ENCODE data around the gene ANXA9. TPM values are rescaled to one million over a fixed set of nuclear protein-coding genes. Genes with fewer than 3 reads are reported as not detected.

The ANXA9 gene
- total RNA-seq, 1 donor from 2014 or later: not detected

GRCh38 chr1:150997949-150998348 lies 15.9 kb downstream of the ANXA9 start:
- Mint-ChIP-seq H3K9me3 (ENCODE audit: unreplicated experiment) (peaks cover 2% of the 10 kb centered on the region), H3K36me3 (ENCODE audit: low read depth, unreplicated experiment) (peaks cover 11% of the 10 kb centered on the region), H3K27me3 (ENCODE audit: low read depth, unreplicated experiment) (no peaks in the 10 kb centered on the region), H3K4me3 (ENCODE audit: unreplicated experiment) (no peak overlapping the region), H3K27ac (ENCODE audit: unreplicated experiment) (no peak overlapping the region), H3K4me1 (ENCODE audit: low read depth, unreplicated experiment) (peaks cover 35% of the 10 kb centered on the region)
- Histone ChIP-seq H3K36me3 (ENCODE audit: insufficient read depth, low read length) (no peaks in the 10 kb centered on the region), H3K27me3 (ENCODE audit: insufficient read depth, low read length) (no peaks in the 10 kb centered on the region), H3K27ac (ENCODE audit: low read depth, low read length) (no peak overlapping the region), H3K4me1 (ENCODE audit: insufficient read depth, low read length) (peaks cover 27% of the 10 kb centered on the region), H3K9me3 (ENCODE audit: insufficient read depth, low read depth, low read length) (no peaks in the 10 kb centered on the region), H2AFZ (ENCODE audit: low read depth, low read length) (no peak overlapping the region), H3K9ac (ENCODE audit: low read length) (no peak overlapping the region), H4K20me1 (ENCODE audit: insufficient read depth, low read length) (no peaks in the 10 kb centered on the region), H3K79me2 (ENCODE audit: insufficient read depth, low read length) (no peaks in the 10 kb centered on the region), H3K4me2 (ENCODE audit: low read length) (no peak overlapping the region), H3K4me3 (ENCODE audit: insufficient read depth, low read depth, low read length) (no peak overlapping the region)
- no peak for TF ChIP-seq EZH2 (IDR thresholded peaks at IDR 0.05; ENCODE audit: insufficient read depth, low read length)
- TF ChIP-seq, protein P1, sequence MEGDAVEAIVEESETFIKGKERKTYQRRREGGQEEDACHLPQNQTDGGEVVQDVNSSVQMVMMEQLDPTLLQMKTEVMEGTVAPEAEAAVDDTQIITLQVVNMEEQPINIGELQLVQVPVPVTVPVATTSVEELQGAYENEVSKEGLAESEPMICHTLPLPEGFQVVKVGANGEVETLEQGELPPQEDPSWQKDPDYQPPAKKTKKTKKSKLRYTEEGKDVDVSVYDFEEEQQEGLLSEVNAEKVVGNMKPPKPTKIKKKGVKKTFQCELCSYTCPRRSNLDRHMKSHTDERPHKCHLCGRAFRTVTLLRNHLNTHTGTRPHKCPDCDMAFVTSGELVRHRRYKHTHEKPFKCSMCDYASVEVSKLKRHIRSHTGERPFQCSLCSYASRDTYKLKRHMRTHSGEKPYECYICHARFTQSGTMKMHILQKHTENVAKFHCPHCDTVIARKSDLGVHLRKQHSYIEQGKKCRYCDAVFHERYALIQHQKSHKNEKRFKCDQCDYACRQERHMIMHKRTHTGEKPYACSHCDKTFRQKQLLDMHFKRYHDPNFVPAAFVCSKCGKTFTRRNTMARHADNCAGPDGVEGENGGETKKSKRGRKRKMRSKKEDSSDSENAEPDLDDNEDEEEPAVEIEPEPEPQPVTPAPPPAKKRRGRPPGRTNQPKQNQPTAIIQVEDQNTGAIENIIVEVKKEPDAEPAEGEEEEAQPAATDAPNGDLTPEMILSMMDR (IDR thresholded peaks at IDR 0.05; ENCODE audit: insufficient read depth, low read depth, low read length): no peak
- DNase-seq (ENCODE audit: low read depth) (no peak), FAIRE-seq (no peak)

GRCh38 chr1:150999051-150999674 lies 17.1 kb downstream of the ANXA9 start:
- H3K36me3 ChIP-seq (ENCODE audit: insufficient read depth, low read length): no peaks in the 10 kb centered on the region
- no peaks in the 10 kb centered on the region for H3K79me2 ChIP-seq (ENCODE audit: insufficient read depth, low read length)
- FAIRE-seq (peak; percentile 52), DNase-seq (ENCODE audit: low read depth) (peak; percentile 93)
- TF ChIP-seq, protein P1 (IDR thresholded peaks at IDR 0.05; ENCODE audit: insufficient read depth, low read depth, low read length): no peak
- no peak for TF ChIP-seq EZH2 (IDR thresholded peaks at IDR 0.05; ENCODE audit: insufficient read depth, low read length)
- H3K9me3 ChIP-seq (ENCODE audit: insufficient read depth, low read depth, low read length): no peaks in the 10 kb centered on the region
- peak overlapping the region; percentile 71 for H3K9ac ChIP-seq (ENCODE audit: low read length)
- H3K4me1 ChIP-seq (ENCODE audit: insufficient read depth, low read length): peaks cover 31% of the 10 kb centered on the region
- peak overlapping the region; percentile 24 for H2AFZ ChIP-seq (ENCODE audit: low read depth, low read length)
- H3K9me3 Mint-ChIP-seq (ENCODE audit: unreplicated experiment): peaks cover 2% of the 10 kb centered on the region
- H4K20me1 ChIP-seq (ENCODE audit: insufficient read depth, low read length): no peaks in the 10 kb centered on the region
- peak overlapping the region; percentile 92 for H3K27ac Mint-ChIP-seq (ENCODE audit: unreplicated experiment)
- H3K4me2 ChIP-seq (ENCODE audit: low read length): peak overlapping the region; percentile 77
- H3K27ac ChIP-seq (ENCODE audit: low read depth, low read length): peak overlapping the region; percentile 79
- H3K27me3 Mint-ChIP-seq (ENCODE audit: low read depth, unreplicated experiment): no peaks in the 10 kb centered on the region
- H3K4me3 Mint-ChIP-seq (ENCODE audit: unreplicated experiment): peak overlapping the region; percentile 45
- peak overlapping the region; percentile 27 for H3K4me3 ChIP-seq (ENCODE audit: insufficient read depth, low read depth, low read length)
- peaks cover 11% of the 10 kb centered on the region for H3K36me3 Mint-ChIP-seq (ENCODE audit: low read depth, unreplicated experiment)
- no peaks in the 10 kb centered on the region for H3K27me3 ChIP-seq (ENCODE audit: insufficient read depth, low read length)
- H3K4me1 Mint-ChIP-seq (ENCODE audit: low read depth, unreplicated experiment): peaks cover 38% of the 10 kb centered on the region

DNA sequence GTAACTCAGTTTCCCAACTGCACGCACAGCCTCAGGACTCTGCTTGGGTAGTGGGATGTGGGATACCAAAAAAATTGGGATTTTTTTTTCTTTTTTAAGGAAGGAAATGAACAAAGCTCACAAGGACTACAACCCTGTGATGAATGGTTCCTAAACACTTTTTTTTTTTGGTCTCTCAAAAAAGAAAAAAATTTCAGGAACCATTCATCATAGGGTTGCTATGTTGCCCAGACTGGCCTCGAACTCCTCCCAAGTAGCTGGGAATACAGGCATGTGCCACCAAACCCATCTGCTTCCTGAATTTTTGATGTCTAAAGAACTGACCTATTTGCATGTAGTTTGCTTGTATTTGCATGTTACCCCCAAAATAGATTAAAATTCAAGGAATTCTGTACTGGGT lies 17.8 kb downstream of the ANXA9 start:
- H3K36me3 ChIP-seq (ENCODE audit: insufficient read depth, low read length): no peaks in the 10 kb centered on the region

More for the DNA sequence above, 17.8 kb downstream of the ANXA9 start:
- H3K4me1 Mint-ChIP-seq (ENCODE audit: low read depth, unreplicated experiment): peaks cover 39% of the 10 kb centered on the region
- Histone ChIP-seq H3K9me3 (ENCODE audit: insufficient read depth, low read depth, low read length) (no peaks in the 10 kb centered on the region), H4K20me1 (ENCODE audit: insufficient read depth, low read length) (no peaks in the 10 kb centered on the region), H3K27ac (ENCODE audit: low read depth, low read length) (no peak overlapping the region), H3K27me3 (ENCODE audit: insufficient read depth, low read length) (no peaks in the 10 kb centered on the region), H3K9ac (ENCODE audit: low read length) (peak overlapping the region; percentile 71), H3K79me2 (ENCODE audit: insufficient read depth, low read length) (no peaks in the 10 kb centered on the region), H3K4me1 (ENCODE audit: insufficient read depth, low read length) (peaks cover 31% of the 10 kb centered on the region), H3K4me3 (ENCODE audit: insufficient read depth, low read depth, low read length) (no peak overlapping the region), H2AFZ (ENCODE audit: low read depth, low read length) (no peak overlapping the region), H3K4me2 (ENCODE audit: low read length) (peak overlapping the region; percentile 77)
- TF ChIP-seq, protein P1 (IDR thresholded peaks at IDR 0.05; ENCODE audit: insufficient read depth, low read depth, low read length): no peak
- no peak for TF ChIP-seq EZH2 (IDR thresholded peaks at IDR 0.05; ENCODE audit: insufficient read depth, low read length)
- DNase-seq (ENCODE audit: low read depth): no peak
- H3K27ac Mint-ChIP-seq (ENCODE audit: unreplicated experiment): peak overlapping the region; percentile 92
- no peaks in the 10 kb centered on the region for H3K27me3 Mint-ChIP-seq (ENCODE audit: low read depth, unreplicated experiment)
- H3K36me3 Mint-ChIP-seq (ENCODE audit: low read depth, unreplicated experiment): peaks cover 11% of the 10 kb centered on the region
- H3K9me3 Mint-ChIP-seq (ENCODE audit: unreplicated experiment): peaks cover 2% of the 10 kb centered on the region
- peak overlapping the region; percentile 52 for H3K4me3 Mint-ChIP-seq (ENCODE audit: unreplicated experiment)
- no peak for FAIRE-seq

Measured in astrocyte (in vitro differentiated cells and primary cell).